Fibroblast of peridontal ligament (primary cell): Measurements from ENCODE around the gene ZNF689.
"Not testable (repeated sequence)": the region's sequence is repeated elsewhere in the genome, so short reads cannot be mapped to it uniquely, and the experiment has no call there.

Source experiments
- DNase-seq: peaks from one replicate; pipeline ENCODE4 v3.0.0-alpha.2; 2010; ENCODE audit errors: extremely low read depth

ZNF689 gene

DNA sequence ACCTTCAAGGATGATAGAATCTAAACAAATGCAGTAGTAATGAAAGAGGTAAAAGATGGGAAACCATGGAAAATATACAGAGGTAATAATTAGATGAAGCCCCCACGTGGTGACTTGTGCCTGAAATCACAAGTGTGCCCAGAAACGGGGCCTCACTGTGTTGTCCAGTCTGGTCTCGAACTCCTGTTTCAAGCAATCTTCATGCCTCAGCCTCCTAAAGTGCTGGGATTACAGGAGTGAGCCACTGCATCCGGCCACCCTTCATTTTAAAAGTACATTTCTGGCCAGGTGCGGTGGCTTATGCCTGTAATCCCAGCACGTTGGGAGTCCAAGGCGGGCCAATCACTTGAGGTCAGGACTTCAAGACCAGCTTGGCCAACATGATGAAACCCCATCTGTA, 26.4 kb upstream of the ZNF689 start:
- DNase-seq, result no peak

DNA sequence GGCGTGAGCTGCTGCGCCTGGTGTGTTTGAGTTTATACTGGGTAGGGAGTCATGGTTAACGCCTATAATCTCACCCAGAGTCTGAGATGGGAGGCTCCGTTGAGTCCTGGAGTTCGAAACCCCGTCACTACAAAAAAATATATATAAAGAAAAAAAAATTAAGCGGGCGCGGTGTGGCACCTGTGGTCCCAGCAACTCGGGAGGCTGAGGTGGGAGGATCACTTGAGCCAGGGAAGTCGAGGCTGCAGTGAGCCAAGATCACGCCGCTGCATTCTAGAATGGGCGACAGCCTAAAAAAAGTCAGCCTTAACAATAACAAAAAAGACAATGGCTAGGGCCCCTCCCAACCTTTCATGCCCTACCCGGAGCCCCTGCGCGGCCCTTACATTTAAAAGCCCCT, 23.3 kb upstream of the ZNF689 start:
- no peak for DNase-seq

DNA sequence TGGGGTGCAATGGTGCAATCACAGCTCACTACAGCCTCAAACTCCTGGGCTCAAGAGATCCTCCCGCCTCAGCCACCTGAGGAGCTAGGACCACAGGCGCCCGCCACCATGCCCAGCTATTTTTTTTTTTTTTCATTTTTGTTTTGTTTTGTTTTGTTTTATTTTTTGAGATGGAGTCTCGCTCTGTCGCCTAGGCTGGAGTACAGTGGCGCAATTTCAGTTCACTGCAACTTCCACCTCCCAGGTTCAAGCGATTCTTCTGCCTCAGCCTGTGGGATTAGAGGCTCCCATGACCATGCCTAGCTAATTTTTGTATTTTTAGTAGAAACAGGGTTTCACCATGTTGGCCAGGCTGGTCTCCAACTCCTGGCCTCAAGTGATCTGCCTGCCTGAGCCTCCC, 22.3 kb upstream of the ZNF689 start:
- DNase-seq, result not testable (repeated sequence)

DNA sequence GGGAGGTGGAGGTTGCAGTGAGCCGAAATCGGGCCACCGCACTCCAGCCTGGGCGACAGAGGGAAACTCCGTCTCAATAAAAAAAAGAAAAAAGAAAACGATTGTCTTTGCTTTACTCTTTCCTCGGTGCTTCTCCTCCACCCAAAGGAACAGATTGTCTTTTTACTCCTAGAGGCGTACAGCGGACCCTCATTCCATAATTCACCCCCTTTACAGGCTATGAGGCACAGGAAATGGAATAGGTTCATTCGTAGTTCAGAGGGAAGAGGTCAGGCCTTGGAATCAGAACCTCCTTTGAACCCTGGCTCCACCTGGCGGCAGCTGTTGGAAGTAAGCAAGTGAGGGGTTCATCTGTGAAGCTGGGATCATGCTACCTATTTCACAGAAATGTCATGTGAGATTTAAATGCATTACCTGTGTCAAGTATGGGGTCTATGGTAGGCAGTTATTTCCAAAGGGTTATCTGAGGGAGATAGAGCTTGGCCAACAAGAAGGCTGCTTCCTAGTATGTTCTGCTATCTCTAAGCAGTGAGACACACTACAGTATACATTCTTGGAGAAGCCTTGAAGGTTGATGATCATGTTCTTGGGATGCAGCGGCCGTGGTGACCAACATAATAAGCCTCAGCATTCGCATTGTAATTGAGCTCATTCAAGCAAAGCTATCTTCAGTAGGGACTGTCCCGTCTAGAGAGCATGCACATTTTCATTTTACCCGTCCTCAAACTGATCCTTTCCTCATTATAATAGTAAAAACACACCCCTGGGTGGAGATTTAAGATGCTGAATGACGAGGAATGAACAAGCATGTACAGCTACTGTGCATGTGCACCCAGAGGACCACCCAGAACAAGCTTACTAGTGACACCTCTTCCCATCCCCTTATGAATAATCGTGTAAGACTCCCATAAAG, 18.7 kb upstream of the ZNF689 start:
- DNase-seq, result peak; percentile 81

DNA sequence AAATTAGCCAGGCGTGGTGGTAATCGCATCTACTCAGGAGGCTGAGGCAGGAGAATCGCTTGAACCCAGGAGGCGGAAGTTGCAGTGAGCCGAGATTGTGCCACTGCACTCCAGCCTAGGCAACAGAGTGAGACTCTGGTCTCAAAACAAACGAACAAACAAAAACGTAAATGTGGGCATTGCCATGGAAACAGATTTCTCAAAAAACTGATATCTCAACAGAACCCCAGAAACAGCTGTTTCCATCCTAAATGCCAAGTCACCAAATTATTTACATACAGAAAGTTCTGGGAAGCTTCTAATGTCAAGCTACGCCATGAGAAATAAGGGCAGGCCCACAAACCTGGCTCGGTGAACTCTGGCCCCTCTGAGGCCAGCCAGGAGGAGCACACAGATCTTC, 16.0 kb upstream of the ZNF689 start:
- DNase-seq, result no peak

DNA sequence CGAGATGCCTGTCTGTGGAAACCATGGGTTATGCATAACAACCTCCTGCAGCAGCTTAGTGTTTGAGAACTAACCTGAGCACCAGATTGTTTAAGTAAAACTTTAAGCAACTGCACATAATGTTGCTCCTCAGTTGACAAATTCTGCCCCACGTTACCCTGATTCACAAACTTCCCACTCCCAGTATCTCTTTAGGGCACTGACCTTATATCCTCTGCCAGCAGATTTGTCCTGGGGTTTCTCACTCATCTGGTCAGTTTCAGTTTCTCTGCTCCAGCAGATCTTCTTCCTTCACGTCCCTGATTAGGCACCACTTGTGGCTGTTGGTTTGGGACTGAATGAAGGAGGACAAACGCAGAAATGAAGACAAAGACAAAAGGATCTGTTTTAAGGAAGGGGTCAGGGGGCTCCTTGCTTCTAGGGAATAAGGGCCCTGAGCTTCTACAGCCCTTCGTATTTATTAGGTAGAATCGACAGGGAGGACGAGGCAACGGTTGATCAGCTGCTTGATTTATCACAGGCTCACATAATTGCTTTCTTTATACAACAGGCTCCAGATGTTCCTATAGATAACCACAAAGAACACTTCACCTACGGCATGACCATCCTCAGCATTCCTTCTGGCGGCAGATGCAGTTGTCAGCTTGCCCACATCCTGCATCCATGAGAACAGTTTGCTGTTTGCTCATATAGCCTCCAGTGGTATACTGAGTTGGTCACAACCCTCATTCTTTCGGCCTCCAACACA, 13.5 kb upstream of the ZNF689 start:
- no peak for DNase-seq

DNA sequence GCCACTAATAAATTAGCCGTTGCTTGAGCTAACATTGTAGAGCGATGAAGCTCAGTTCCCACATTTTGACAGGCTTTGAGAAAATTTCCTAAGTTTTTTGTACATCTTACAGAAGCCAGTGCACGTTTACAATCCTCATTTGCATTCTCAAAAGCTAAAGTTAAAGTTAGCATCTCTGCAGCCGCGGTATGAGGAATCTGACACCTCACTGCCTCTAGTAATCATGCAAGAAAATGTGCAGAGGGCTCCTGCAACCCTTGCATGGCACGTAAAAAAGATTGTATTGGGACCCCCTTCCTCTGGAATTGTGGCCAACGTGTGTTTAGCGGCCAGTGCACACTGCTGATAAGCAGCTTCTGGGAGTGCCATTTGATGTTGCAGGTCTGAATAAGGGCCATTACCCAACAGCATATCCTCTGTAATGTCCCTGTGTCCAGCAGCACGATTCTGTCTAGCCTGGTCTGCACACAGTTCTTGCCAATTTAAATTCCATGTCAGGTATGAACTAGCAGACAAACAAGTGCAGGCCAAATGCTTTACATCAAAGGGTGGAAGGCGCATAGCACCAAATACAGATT, 12.4 kb upstream of the ZNF689 start:
- DNase-seq, result no peak

DNA sequence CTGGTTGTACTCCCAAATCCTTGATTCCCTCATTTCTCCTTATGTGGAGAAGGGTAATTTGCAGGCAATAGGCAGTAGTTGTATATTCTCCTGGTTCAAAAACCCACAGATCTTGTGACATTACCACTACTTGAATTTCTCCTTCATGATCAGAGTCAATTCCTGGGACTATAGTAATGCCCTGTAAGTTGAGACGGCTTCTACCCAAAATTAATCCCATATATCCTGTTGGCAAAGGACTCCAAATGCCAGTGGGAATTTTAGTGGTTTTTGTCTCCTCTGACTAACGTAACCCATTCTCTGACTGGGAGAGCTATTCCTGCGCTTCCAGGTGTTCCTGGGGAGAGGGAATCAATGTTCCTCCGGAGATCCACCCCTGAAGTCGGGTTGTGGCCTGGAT, 11.6 kb upstream of the ZNF689 start:
- DNase-seq, result peak; percentile 94

DNA sequence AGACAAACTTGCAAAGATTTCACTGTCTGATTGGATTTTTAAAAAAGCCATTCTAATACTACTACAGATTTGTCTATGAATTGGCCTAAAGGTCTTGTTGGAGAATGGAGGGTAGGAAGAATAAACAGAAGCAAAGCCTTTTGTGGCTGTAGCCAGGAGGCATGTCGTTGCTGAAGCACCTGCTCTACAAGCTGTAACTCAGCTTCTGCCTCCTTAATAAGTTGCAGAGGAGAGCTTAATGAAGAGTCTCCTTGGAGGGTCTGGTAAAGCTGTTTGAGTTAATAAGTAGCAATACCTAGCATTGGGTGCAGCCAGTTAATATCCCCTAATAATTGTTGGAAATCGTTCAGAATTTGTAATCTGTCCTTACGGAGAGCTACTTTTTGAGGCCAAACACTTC, 10.0 kb upstream of the ZNF689 start:
- no peak for DNase-seq

DNA sequence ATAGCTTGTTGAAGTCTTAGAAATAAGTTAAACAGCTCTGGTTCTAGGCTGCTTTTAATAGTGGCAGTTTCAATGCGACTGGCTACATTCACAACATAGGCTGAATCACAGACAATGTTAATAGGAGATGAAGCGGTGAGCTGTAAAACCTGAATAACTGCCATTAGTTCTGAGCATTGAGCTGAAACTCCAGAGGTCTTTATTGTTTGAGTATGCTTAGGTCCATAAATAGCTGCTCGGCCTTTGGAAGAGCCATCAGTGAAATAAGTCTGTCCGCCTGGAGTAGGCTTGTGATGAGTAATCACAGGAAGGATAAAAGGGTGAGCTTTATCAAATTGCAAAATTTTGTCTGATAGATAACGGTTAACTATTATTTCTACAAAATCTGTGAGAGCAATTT, 9.4 kb upstream of the ZNF689 start:
- DNase-seq, result no peak

DNA sequence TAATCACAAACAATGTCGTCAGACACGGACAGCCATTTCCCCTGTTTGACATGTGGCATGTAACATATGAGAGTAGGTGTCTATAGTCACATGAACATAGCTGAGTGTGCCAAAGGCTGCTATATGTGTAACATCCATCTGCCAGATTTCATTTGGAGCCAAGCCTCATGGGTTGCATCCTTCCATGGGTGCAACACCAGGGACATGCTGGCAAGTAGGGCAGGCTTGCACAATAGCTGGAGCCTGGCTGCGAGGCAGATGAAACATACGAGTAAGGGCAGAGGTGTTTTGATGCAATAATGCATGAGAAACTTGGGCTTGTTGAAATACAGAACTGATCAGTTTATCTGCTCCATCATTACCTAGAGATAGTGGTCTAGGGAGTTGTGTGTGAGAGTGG, 9.0 kb upstream of the ZNF689 start:
- no peak for DNase-seq

DNA sequence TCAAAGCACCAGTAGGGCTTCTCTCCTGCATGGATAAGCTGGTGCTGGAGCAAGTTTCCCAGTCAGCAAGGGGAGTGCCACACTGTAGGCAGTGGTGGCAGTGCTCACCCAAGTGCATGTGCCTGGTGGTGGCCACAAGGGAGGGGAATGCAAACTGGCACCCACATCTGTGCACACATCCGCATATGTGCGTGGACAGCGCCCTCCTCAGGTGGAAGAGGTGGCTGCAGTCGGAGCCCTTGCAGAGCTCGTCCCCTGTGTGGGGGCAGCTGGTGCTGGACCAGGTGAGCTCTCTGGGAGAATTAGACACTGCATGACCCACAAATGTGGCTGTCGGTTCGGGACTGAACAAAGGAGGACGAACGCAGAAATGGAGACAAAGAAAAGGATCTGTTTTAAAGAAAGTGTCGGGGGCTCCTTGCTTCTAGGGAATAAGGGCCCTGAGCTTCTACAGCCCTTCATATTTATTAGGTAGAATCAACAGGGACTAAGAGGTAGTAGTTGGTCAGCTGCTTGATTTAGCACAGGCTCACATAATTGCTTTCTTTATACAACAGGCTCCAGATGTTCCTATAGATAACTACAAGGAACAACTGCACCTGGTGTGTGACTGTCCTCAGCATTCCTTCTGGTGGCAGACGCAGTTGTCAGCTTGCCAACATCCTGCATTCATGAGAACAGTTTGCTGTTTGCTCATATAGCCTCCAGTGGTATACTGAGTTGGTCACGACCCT, 5.3 kb upstream of the ZNF689 start:
- DNase-seq, result no peak

DNA sequence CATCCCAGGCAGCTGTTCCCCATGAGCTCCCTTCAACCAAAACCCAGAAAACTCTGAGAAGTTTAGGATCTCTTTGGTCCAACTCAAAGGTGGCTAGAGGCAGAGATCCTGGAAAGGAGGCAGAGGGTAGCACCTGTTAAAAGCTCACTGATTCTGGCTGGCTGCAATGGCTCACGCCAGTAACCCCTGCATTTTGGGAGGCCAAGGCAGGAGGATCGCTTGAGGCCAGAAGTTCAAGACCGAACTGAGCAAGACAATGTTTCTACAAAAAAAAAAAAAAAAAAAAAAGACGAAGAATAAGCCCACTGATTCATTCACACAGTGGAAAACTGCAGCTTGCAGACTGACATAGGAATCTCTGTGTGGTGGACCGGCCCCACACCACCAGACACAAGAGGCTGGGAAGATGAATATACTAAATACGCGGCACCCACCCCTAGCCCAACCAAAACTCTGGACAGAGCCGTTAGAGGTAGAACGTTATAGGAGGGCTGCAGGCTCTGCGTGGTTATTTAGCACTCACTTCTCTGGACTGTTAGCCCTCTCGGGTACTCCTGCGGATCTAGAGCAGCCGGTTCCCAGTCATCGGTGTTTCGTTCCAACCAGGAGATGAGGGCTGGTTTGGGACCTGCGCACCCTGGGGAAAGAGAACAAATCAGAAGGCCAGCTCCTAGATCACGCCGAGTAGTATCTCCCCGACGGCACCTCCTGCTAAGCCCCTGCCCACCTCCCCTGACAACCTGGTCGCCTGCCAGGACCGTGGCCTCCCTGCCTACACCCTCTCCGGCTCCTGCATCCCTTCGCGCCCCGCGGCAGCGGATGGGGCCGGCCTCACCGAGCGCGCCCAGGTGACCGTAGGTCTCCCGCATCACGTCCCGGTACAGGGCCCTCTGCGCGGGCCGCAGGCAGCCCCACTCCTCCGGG, 925 bp downstream of the ZNF689 start:
- DNase-seq, result peak; percentile 35

DNA sequence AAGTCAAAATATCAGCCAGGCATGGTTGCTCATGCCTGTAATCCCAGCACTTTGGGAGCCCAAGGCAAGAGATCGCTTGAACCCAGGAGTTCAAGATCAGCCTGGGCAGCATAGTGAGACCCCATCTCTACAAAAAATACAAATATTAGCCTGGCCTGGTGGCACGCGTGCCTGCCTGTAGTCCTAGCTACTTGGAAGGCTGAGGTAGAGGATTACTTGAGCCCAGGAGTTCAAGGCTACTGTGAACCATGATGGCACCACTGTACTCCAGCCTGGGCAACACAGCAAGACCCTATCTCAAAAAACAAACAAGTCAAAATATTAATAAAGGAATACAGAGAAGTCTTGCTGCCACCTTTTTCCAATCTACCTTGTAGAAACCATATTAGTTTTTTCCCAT, 4.2 kb downstream of the ZNF689 start:
- DNase-seq, result no peak

DNA sequence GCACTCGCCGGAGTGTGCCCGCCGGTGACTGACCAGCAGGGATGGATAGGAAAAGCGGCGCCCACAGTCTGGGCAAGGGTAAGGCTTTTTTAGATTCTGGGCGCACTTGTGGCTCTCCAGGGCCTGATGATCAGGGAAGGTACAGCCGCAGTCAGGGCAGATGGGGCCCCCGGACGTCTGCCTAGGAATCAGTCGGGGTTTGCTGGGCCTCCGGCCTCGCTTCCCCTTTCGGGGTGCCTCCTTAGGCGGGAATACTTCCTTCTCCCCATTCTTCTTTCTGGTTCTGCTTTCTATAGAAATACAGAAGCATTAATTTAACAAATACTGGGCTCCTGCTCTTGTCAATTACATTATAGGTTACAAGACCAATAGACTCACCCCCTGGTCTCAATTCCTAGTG, 5.0 kb downstream of the ZNF689 start:
- no peak for DNase-seq

DNA sequence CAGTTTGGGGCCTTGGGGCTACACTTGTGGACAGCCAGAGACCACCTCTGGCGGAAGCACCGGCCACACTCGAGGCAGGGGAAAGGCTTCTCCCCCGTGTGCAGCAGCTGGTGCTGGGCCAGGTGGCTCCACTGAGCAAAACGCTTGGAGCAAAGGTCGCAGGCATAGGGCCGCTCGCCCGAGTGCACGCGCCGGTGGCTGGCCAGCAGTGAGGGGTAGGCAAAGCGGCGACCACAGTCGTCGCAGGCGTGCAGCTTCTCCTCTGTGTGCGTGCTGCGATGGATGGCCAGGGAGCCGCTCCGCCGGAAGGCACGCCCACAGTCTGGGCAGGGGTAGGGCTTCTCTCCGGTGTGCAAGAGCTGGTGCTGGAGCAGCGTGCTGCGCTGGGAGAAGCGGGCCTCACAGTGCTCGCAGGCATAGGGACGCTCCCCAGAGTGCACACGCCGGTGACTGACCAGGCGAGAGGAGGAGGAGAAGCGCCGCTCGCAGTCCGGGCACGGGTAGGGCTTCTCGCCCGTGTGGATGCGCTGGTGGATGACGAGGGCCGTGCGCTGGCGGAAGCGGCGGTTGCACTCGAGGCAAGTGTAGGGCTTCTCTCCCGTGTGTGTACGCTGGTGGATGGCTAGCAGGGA, 5.8 kb downstream of the ZNF689 start:
- no peak for DNase-seq

DNA sequence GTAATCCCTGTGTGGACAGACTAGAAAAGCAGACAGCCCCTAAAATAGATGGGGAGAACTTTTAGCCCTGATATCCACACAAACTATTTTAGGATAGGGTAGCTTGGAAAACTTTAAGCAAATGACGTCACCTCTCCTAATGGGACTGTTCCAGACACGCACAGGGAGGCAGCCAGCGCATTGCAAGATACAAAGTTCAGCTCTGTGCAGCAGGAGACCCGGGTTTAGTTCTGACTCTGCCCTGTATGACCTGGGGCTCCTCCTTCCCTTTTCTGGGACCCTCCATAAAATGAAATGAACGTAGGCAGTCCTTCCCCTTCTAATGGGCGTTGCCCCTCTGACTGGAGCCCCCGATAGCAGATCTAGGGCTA, 6.3 kb downstream of the ZNF689 start:
- no peak for DNase-seq

DNA sequence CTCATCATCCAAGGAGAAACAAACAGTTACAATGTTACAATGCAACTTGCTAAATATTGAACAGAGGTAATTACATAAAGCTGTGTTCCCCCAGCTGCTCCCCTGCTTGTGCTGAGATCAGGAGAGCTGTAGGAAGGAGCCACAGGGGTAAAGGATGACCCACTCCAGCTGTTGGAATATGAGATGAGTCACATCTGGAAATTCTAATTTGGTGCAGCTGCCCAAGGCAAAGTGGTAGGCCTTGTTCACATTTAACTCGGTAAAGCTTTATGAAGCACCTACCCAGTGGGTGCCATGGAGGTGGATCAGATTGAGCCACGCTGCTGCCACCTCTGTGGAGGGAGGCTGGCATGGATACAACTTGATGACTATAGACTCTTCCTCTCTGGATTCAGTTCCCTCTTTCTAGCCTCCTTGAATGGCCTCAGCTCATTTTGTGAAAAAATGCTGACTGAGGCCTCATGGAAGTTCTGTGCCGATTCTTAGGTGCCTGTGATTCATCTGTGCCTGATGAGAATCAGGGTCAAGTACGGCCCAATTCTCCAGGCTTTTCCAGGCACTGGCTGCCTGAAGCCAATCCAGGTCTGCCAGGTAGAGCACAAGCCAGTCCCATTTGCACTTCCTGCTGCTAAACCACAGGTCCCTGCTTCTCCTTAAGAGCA, 7.4 kb downstream of the ZNF689 start:
- DNase-seq, result peak; percentile 76

DNA sequence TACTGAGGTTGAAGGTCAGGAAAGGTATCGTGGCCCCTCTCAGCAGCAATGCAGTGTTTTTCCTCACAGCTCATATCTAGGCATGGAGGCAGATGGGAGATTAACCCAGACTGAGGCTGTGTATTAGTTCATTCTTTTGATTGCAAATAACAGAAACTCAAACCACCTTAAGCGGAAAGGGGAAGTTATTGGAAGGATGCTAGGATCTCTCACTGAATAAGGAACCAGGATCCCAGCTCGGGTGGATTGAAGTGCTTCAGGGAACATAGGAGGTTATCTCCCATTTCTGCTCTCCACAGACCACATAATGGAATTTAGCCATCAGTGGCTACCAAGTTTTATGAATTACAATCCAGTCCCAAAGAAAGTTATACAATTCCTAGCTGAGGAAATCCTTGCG, 8.2 kb downstream of the ZNF689 start:
- no peak for DNase-seq

DNA sequence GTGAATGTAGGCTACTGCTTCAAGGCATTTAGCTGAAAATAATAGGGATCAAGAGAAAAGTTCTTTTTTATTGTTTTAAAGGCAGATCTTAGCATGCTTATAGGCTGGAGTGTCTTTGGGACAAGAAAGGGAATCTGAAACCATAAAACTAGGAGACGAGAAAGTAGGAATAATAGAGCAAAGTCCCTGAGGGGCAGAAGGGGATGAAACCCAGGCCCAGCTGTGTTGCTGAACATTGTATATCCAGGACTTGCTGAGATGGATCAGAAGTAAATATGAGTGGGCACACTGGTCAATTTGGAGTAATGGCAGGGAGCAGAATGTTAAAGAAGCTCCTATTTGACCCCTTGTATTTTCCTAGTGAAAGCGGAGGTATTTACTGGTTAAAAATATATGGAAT, 9.3 kb downstream of the ZNF689 start:
- no peak for DNase-seq
